ENCODE results near the gene NCKIPSD. TPM values are rescaled to one million over a fixed set of nuclear protein-coding genes. Genes with fewer than 3 reads are reported as not detected.

NCKIPSD gene
- total and polyA plus RNA-seq, 2 donors (not counting 3 experiments of a cell fraction or from before 2014, with no cell fraction given) = 12.8 to 19.1 TPM

DNA sequence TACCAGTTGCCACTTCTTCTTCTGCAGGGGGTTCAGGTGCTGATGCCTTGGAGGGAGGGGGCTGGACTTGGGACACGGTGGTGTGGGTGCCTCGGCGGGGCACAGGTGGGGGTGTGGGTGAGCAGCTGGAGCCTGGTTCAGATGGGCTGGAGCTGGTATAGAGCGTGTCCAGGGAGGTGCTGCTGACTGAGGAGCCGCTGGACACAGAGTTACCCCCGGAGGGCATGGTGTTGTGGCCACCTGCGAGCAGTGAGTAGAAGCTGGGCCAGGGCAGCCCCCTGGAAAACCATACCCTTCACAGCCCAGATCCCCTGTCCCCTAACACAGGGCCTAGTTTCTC, 4.2 kb downstream of the NCKIPSD start:
- intact Hi-C loops (cut with micrococcal nuclease) = no loop called here
- Histone ChIP-seq H3K36me3 (ENCODE audit: control insufficient read depth in 2 of 2, extremely low read depth in 1 of 2, insufficient read depth in 2 of 2, low read length in 2 of 2) (peaks cover 2 to 12% of the 10 kb centered on the region in 2 experiments), H3K4me2 (ENCODE audit: insufficient read depth, low read length) (no peak overlapping the region), H3K9me3 (replicated peaks; ENCODE audit: control insufficient read depth, insufficient read depth, low read length) (no peaks in the 10 kb centered on the region), H3K27me3 (ENCODE audit: control insufficient read depth in 2 of 2, insufficient read depth in 2 of 2, low read length in 2 of 2) (no peaks in the 10 kb centered on the region), H3K9me1 (replicated peaks; ENCODE audit: control insufficient read depth, extremely low read depth, insufficient read depth, low read length) (no peaks in the 10 kb centered on the region), H3K27ac (ENCODE audit: insufficient read depth, low read depth, low read length) (no peak overlapping the region), H3K4me1 (ENCODE audit: control insufficient read depth, extremely low read depth, insufficient read depth, low read length) (peaks cover 14% of the 10 kb centered on the region), H3K79me2 (ENCODE audit: control insufficient read depth, insufficient read depth, low read length) (peaks cover 2% of the 10 kb centered on the region), H3K4me3 (replicated peaks in 1 of 3; ENCODE audit: insufficient read depth in 1 of 3, low read depth in 1 of 3, low read length in 3 of 3) (no peak overlapping the region), H2AFZ (ENCODE audit: low read depth, low read length) (no peak overlapping the region), H3K9ac (replicated peaks; ENCODE audit: extremely low read depth, insufficient read depth, low read length) (no peak overlapping the region), H4K20me1 (replicated peaks; ENCODE audit: control insufficient read depth, extremely low read depth, insufficient read depth, low read length) (no peaks in the 10 kb centered on the region)
- FAIRE-seq (no peak), DNase-seq (ENCODE audit: low read depth, low spot score) (no peak)
- BruUV-seq (replicated peaks) = no TSS peak
- ChIA-PET CTCF (interaction anchor here (1.3 kb wide), 2 partner anchors 9 to 24 kb away, joined by 3 read pairs; no protein-coding TSS in a partner anchor), POLR2A (no interaction called here)
- dilution Hi-C loops (cut with MboI; ENCODE audit: extremely low pct_ligation_motif_present, low sequenced_read_pairs) = no loop called here
- TF ChIP-seq, protein P1, sequence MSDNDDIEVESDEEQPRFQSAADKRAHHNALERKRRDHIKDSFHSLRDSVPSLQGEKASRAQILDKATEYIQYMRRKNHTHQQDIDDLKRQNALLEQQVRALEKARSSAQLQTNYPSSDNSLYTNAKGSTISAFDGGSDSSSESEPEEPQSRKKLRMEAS (IDR thresholded peaks at IDR 0.05; ENCODE audit: insufficient read depth, insufficient read length) = no peak
- TF ChIP-seq, protein P2, sequence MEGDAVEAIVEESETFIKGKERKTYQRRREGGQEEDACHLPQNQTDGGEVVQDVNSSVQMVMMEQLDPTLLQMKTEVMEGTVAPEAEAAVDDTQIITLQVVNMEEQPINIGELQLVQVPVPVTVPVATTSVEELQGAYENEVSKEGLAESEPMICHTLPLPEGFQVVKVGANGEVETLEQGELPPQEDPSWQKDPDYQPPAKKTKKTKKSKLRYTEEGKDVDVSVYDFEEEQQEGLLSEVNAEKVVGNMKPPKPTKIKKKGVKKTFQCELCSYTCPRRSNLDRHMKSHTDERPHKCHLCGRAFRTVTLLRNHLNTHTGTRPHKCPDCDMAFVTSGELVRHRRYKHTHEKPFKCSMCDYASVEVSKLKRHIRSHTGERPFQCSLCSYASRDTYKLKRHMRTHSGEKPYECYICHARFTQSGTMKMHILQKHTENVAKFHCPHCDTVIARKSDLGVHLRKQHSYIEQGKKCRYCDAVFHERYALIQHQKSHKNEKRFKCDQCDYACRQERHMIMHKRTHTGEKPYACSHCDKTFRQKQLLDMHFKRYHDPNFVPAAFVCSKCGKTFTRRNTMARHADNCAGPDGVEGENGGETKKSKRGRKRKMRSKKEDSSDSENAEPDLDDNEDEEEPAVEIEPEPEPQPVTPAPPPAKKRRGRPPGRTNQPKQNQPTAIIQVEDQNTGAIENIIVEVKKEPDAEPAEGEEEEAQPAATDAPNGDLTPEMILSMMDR (IDR thresholded peaks at IDR 0.05; ENCODE audit: extremely low read depth in 1 of 2, insufficient read depth in 1 of 2, low read depth in 1 of 2, low read length in 2 of 2) = no peak
- TF ChIP-seq POLR2AphosphoS5 (IDR thresholded peaks at IDR 0.05; ENCODE audit: insufficient read depth, low read depth, low read length) (no peak), EZH2 (IDR thresholded peaks at IDR 0.05; ENCODE audit: borderline replicate concordance, low read depth, low read length, severe bottlenecking) (no peak), POLR2A (IDR thresholded peaks at IDR 0.05; ENCODE audit: low read depth, low read length) (no peak), MYC (IDR thresholded peaks at IDR 0.05; ENCODE audit: low read depth, low read length) (no peak), JUN (IDR thresholded peaks at IDR 0.05; ENCODE audit: borderline replicate concordance, insufficient read depth, insufficient read length, low read depth) (no peak)

Data from endothelial cell of umbilical vein (primary cell).